Measurements from ENCODE around the gene PPP1R1C. TPM values are rescaled to one million over a fixed set of nuclear protein-coding genes. Genes with fewer than 3 reads are reported as not detected.

PPP1R1C gene
- total RNA-seq, 1 experiment from 2014 or later, result 4.0 TPM

- Mint-ChIP-seq H3K27ac (no peak overlapping the region), H3K9me3 (no peaks in the 10 kb centered on the region), H3K36me3 (ENCODE audit: insufficient read depth in 1 of 3, low read depth in 3 of 3) (no peaks in the 10 kb centered on the region), H3K27me3 (ENCODE audit: low read depth) (no peaks in the 10 kb centered on the region), H3K4me3 (no peak overlapping the region), H3K4me1 (no peaks in the 10 kb centered on the region)
- Histone ChIP-seq H3T11ph (ENCODE audit: low read length) (no peak overlapping the region), H2BK120ac (ENCODE audit: low read depth, low read length, poor library complexity, severe bottlenecking) (no peak overlapping the region), H3K23ac (ENCODE audit: insufficient read length, low read depth, low read length) (no peak overlapping the region), H2BK20ac (ENCODE audit: low read depth, low read length, poor library complexity, severe bottlenecking) (no peak overlapping the region), H3K79me2 (ENCODE audit: insufficient read depth, low read length) (no peaks in the 10 kb centered on the region), H3K27me3 (ENCODE audit: insufficient read depth, low read length) (no peaks in the 10 kb centered on the region), H4K5ac (ENCODE audit: insufficient read length, low read depth, low read length) (no peak overlapping the region), H3K4ac (ENCODE audit: low read depth, low read length) (no peak overlapping the region), H4K91ac (ENCODE audit: insufficient read length, low read depth, low read length) (no peak overlapping the region), H4K20me1 (ENCODE audit: control insufficient read depth, insufficient read depth, insufficient read length) (no peaks in the 10 kb centered on the region), H3K14ac (ENCODE audit: insufficient read depth, low read length) (no peak overlapping the region), H3K4me2 (ENCODE audit: insufficient read depth, insufficient read length, low read length) (no peak overlapping the region), H2AFZ (ENCODE audit: low read length) (no peak overlapping the region), H2BK15ac (ENCODE audit: low read depth, low read length) (no peak overlapping the region), H2BK12ac (ENCODE audit: insufficient read length, low read depth, low read length) (no peak overlapping the region), H2AK5ac (ENCODE audit: insufficient read length, low read length) (no peak overlapping the region), H3K9ac (ENCODE audit: extremely low read depth, insufficient read length, low read length) (no peak overlapping the region), H3K9me3 (ENCODE audit: control insufficient read depth, low read depth, low read length) (no peaks in the 10 kb centered on the region), H3K56ac (ENCODE audit: insufficient read length, low read depth, low read length) (no peak overlapping the region), H3K23me2 (ENCODE audit: insufficient read length, low read depth, low read length, poor library complexity, severe bottlenecking) (no peaks in the 10 kb centered on the region), H3K27ac (ENCODE audit: insufficient read length, low read depth, low read length) (no peak overlapping the region), H4K8ac (replicated peaks; ENCODE audit: insufficient read length, low read depth, low read length) (no peak overlapping the region), H3K79me1 (ENCODE audit: insufficient read depth, low read depth, low read length, poor library complexity, severe bottlenecking) (no peaks in the 10 kb centered on the region), H2BK5ac (ENCODE audit: insufficient read length, low read length) (no peak overlapping the region), H3K18ac (ENCODE audit: insufficient read length, low read depth, low read length) (no peak overlapping the region), H3K4me1 (ENCODE audit: insufficient read depth, low read length) (no peaks in the 10 kb centered on the region)
- TF ChIP-seq, protein P1, sequence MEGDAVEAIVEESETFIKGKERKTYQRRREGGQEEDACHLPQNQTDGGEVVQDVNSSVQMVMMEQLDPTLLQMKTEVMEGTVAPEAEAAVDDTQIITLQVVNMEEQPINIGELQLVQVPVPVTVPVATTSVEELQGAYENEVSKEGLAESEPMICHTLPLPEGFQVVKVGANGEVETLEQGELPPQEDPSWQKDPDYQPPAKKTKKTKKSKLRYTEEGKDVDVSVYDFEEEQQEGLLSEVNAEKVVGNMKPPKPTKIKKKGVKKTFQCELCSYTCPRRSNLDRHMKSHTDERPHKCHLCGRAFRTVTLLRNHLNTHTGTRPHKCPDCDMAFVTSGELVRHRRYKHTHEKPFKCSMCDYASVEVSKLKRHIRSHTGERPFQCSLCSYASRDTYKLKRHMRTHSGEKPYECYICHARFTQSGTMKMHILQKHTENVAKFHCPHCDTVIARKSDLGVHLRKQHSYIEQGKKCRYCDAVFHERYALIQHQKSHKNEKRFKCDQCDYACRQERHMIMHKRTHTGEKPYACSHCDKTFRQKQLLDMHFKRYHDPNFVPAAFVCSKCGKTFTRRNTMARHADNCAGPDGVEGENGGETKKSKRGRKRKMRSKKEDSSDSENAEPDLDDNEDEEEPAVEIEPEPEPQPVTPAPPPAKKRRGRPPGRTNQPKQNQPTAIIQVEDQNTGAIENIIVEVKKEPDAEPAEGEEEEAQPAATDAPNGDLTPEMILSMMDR (conservative IDR thresholded peaks at IDR 0.05), result no peak
- DNase-seq, result no peak
Measured at GRCh38 chr2:182057002-182057401, 71.3 kb downstream of the PPP1R1C start.
